HEK293T (cell line): Measurements from ENCODE around the gene FHIT.
"Not testable (repeated sequence)": the region's sequence is repeated elsewhere in the genome, so short reads cannot be mapped to it uniquely, and the experiment has no call there.

Experiments
- ARNT ChIP-seq: fragments of 450-650 bp; IDR thresholded peaks from 2 replicates; pipeline ENCODE4 v1.6.1; 2017; ENCODE audit warnings: mild to moderate bottlenecking
- BHLHE40 ChIP-seq: fragments of 450-650 bp; IDR thresholded peaks from 2 replicates; pipeline ENCODE4 v1.6.1; 2016; ENCODE audit warnings: mild to moderate bottlenecking, moderate library complexity, borderline replicate concordance
- ELF4 ChIP-seq: fragments of 450-650 bp; IDR thresholded peaks from 2 replicates; pipeline ENCODE4 v1.6.1; 2017; ENCODE audit warnings: antibody characterized with exemption
- FOXA1 ChIP-seq: fragments of 450-650 bp; IDR thresholded peaks from 2 replicates; pipeline ENCODE4 v1.6.1; 2016; ENCODE audit warnings: mild to moderate bottlenecking
- FOXK2 ChIP-seq: fragments of 450-650 bp; IDR thresholded peaks from 2 replicates; pipeline ENCODE4 v1.6.1; 2016; ENCODE audit warnings: mild to moderate bottlenecking
- FOXM1 ChIP-seq: fragments of 450-650 bp; IDR thresholded peaks from 2 replicates; pipeline ENCODE4 v1.6.1; 2017; ENCODE audit warnings: mild to moderate bottlenecking, borderline replicate concordance
- L3MBTL2 ChIP-seq: fragments of 450-650 bp; conservative IDR thresholded peaks from 2 replicates; pipeline ENCODE4 v1.6.1; 2016; ENCODE audit warnings: mild to moderate bottlenecking
- LEF1 ChIP-seq: fragments of 450-650 bp; IDR thresholded peaks from 2 replicates; pipeline ENCODE4 v1.6.1; 2017; ENCODE audit warnings: mild to moderate bottlenecking, borderline replicate concordance
- SP1 ChIP-seq: fragments of 450-650 bp; IDR thresholded peaks from 2 replicates; pipeline ENCODE4 v1.6.1; 2017
- ZNF384 ChIP-seq: fragments of 450-650 bp; IDR thresholded peaks from 2 replicates; pipeline ENCODE4 v1.6.1; 2016
- TF ChIP-seq, protein P1 (sequence below): fragments of 450-650 bp; IDR thresholded peaks from 2 replicates; pipeline ENCODE4 v1.6.1; 2016

DNA sequence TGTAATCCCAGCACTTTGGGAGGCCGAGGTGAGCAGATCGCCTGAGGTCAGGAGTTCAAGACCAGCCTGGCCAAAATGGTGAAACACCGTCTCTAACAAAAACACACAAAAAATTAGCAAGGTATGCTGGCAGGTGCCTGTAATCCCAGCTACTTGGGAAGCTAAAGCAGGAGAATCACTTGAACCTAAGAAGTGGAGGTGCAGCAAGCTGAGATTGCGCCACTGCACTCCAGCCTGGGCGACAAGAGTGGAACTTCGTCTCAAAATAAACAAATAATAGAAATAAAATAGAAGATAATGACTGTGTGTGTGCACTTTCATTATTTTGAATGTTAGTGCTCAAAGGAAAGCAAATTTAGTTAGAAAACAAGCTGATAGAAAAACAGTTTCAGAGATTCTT lies 234.2 kb downstream of the FHIT start:
- TF ChIP-seq BHLHE40, SP1, ELF4, FOXK2, ARNT, ZNF384, FOXA1, FOXM1, LEF1, L3MBTL2: not testable (repeated sequence)
- TF ChIP-seq, protein P1, sequence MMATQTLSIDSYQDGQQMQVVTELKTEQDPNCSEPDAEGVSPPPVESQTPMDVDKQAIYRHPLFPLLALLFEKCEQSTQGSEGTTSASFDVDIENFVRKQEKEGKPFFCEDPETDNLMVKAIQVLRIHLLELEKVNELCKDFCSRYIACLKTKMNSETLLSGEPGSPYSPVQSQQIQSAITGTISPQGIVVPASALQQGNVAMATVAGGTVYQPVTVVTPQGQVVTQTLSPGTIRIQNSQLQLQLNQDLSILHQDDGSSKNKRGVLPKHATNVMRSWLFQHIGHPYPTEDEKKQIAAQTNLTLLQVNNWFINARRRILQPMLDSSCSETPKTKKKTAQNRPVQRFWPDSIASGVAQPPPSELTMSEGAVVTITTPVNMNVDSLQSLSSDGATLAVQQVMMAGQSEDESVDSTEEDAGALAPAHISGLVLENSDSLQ: not testable (repeated sequence)
